Osteocyte (in vitro differentiated cells): ENCODE results near the gene TRIAP1. TPM values are rescaled to one million over a fixed set of nuclear protein-coding genes. Genes with fewer than 3 reads are reported as not detected.
A peak's percentile ranks its signal among the peaks of the same experiment; 100 is the strongest.

Experiments used
- DNase-seq: peaks from one replicate; pipeline ENCODE4 v3.0.0; 2021; ENCODE audit warnings: mixed read lengths; ENCODE audit not compliant: unreplicated experiment; ENCODE audit errors: extremely low spot score
- H3K27ac Mint-ChIP-seq: one replicate; pipeline ENCODE4 v1.8.0; 2021; ENCODE audit warnings: mild to moderate bottlenecking, mixed read lengths; ENCODE audit not compliant: unreplicated experiment
- H3K27me3 Mint-ChIP-seq: one replicate; pipeline ENCODE4 v1.8.0; 2021; ENCODE audit warnings: mixed read lengths; ENCODE audit not compliant: unreplicated experiment
- H3K36me3 Mint-ChIP-seq: one replicate; pipeline ENCODE4 v1.8.0; 2021; ENCODE audit warnings: mixed read lengths; ENCODE audit not compliant: unreplicated experiment
- H3K4me1 Mint-ChIP-seq: one replicate; pipeline ENCODE4 v1.8.0; 2021; ENCODE audit warnings: mixed read lengths; ENCODE audit not compliant: unreplicated experiment
- H3K4me3 Mint-ChIP-seq: one replicate; pipeline ENCODE4 v1.8.0; 2021; ENCODE audit warnings: mild to moderate bottlenecking, moderate library complexity, mixed read lengths; ENCODE audit not compliant: unreplicated experiment
- H3K9me3 Mint-ChIP-seq: one replicate; pipeline ENCODE4 v1.8.0; 2021; ENCODE audit warnings: mixed read lengths; ENCODE audit not compliant: unreplicated experiment
- total RNA-seq: library from RNA; stranded (reverse); gene quantifications from 2 replicates; pipeline ENCODE4 v1.2.1, GENCODE V29; 2021
- TF ChIP-seq, protein P1 (sequence below): fragments of 200-600 bp; sonication (generic); IDR thresholded peaks from 2 replicates; pipeline ENCODE4 v1.5.0; 2021; ENCODE audit warnings: antibody characterized with exemption, mild to moderate bottlenecking, moderate library complexity

The TRIAP1 gene
- total RNA-seq, 1 donor from 2014 or later = 23.9 TPM

DNA sequence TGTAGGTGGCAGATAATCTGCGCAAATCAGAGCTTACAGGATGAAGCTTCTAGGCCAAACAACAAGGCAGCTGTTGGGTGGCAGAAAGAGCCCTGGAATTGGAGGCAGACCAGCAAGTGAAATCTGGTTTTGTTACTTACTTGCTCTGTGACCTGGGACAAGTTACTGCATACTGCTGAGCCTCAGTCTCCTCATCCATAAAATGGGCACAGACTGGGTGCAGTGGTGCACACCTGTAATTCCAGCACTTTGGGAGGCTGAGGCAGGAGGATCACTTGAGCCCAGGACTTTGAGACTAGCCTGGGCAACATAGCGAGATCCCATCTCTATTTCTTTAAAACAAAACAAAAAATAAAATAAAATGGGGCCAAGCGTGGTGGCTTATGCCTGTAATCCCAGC is 39.6 kb downstream of the TRIAP1 start:
- peaks cover 9% of the 10 kb centered on the region for H3K4me1 Mint-ChIP-seq
- no peak for DNase-seq
- peaks cover 4% of the 10 kb centered on the region for H3K27me3 Mint-ChIP-seq
- TF ChIP-seq, protein P1, sequence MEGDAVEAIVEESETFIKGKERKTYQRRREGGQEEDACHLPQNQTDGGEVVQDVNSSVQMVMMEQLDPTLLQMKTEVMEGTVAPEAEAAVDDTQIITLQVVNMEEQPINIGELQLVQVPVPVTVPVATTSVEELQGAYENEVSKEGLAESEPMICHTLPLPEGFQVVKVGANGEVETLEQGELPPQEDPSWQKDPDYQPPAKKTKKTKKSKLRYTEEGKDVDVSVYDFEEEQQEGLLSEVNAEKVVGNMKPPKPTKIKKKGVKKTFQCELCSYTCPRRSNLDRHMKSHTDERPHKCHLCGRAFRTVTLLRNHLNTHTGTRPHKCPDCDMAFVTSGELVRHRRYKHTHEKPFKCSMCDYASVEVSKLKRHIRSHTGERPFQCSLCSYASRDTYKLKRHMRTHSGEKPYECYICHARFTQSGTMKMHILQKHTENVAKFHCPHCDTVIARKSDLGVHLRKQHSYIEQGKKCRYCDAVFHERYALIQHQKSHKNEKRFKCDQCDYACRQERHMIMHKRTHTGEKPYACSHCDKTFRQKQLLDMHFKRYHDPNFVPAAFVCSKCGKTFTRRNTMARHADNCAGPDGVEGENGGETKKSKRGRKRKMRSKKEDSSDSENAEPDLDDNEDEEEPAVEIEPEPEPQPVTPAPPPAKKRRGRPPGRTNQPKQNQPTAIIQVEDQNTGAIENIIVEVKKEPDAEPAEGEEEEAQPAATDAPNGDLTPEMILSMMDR = no peak
- no peaks in the 10 kb centered on the region for H3K36me3 Mint-ChIP-seq
- no peak overlapping the region for H3K4me3 Mint-ChIP-seq
- H3K27ac Mint-ChIP-seq = no peak overlapping the region
- H3K9me3 Mint-ChIP-seq = no peaks in the 10 kb centered on the region

DNA sequence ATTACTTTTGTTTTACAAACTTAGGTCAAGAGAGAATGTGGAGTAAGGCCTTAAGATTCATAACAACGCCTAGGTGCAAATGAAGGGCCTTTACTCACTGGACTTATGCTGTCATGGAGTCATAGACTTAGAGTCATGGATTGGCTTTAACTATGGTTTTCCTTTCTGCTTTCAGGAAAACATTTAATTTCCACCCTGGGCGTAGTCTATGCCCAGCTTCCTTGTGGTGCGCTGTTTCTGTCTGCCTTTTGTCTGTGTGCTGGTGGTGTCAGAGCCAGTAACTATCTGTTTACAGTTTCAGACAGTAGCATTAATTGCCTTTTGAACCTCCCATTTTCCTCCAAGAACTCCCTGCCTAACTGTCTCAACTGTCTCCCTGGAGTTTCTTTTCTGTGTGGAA is 40.1 kb downstream of the TRIAP1 start:
- Mint-ChIP-seq H3K4me1 (peaks cover 9% of the 10 kb centered on the region), H3K4me3 (no peak overlapping the region), H3K9me3 (no peaks in the 10 kb centered on the region), H3K27ac (no peak overlapping the region), H3K36me3 (no peaks in the 10 kb centered on the region), H3K27me3 (peaks cover 4% of the 10 kb centered on the region)
- TF ChIP-seq, protein P1 = no peak
- no peak for DNase-seq

GRCh38 chr12:120404271-120404670 is 41.9 kb downstream of the TRIAP1 start:
- Mint-ChIP-seq H3K4me1 (peaks cover 10% of the 10 kb centered on the region), H3K4me3 (no peak overlapping the region), H3K27me3 (peaks cover 7% of the 10 kb centered on the region), H3K9me3 (no peaks in the 10 kb centered on the region), H3K36me3 (no peaks in the 10 kb centered on the region), H3K27ac (no peak overlapping the region)
- TF ChIP-seq, protein P1 = no peak
- DNase-seq = no peak

DNA sequence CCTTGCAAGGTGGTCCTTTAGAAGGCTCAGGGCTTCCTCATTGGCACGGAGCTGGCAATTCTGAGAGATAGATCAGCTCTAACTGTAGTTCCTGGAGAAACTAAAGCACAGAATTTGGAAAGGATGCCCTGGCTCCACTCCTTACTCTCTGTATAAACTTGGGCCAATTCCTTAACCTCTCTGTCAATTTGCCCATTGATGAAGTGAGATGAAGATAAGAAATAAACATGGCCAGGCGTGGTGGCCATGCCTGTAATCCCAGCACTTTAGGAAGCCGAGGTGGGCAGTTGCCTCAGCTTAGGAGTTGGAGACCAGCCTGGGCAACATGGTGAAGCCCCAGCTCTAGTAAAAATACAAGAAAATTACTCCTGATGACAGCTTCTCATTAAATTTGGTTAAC is 42.3 kb downstream of the TRIAP1 start:
- H3K27me3 Mint-ChIP-seq = peaks cover 7% of the 10 kb centered on the region
- no peaks in the 10 kb centered on the region for H3K36me3 Mint-ChIP-seq
- TF ChIP-seq, protein P1 = no peak
- peaks cover 11% of the 10 kb centered on the region for H3K4me1 Mint-ChIP-seq
- no peak for DNase-seq
- no peak overlapping the region for H3K4me3 Mint-ChIP-seq
- H3K27ac Mint-ChIP-seq = no peak overlapping the region
- no peaks in the 10 kb centered on the region for H3K9me3 Mint-ChIP-seq

GRCh38 chr12:120402217-120402616 is 44.0 kb downstream of the TRIAP1 start:
- Mint-ChIP-seq H3K36me3 (no peaks in the 10 kb centered on the region), H3K4me3 (no peak overlapping the region), H3K9me3 (no peaks in the 10 kb centered on the region), H3K27ac (peak overlapping the region; percentile 12), H3K4me1 (peaks cover 11% of the 10 kb centered on the region), H3K27me3 (peaks cover 7% of the 10 kb centered on the region)
- TF ChIP-seq, protein P1 = no peak
- no peak for DNase-seq
